WTC11 (cell line): ENCODE data around the gene ADAMTS5.

Source experiments
- ELF4 ChIP-seq: sonication (generic); formaldehyde crosslinking; IDR thresholded peaks from 2 replicates; pipeline ENCODE4 v1.8.1; 2022; ENCODE audit warnings: low read depth, mild to moderate bottlenecking, moderate library complexity, missing genetic modification reagents
- EMX1 ChIP-seq: fragments of 250-450 bp; sonication (Bioruptor Pico); IDR thresholded peaks from 2 replicates; pipeline ENCODE4 v1.8.0; 2021; ENCODE audit warnings: mild to moderate bottlenecking
- ESRRA ChIP-seq: sonication (generic); formaldehyde crosslinking; IDR thresholded peaks from 2 replicates; pipeline ENCODE4 v1.8.1; 2022; ENCODE audit warnings: mild to moderate bottlenecking, missing genetic modification reagents, borderline replicate concordance
- ETV6 ChIP-seq: sonication (generic); formaldehyde crosslinking; IDR thresholded peaks from 2 replicates; pipeline ENCODE4 v1.8.1; 2022; ENCODE audit warnings: mild to moderate bottlenecking, missing genetic modification reagents
- SMAD4 ChIP-seq: sonication (generic); formaldehyde crosslinking; IDR thresholded peaks from 2 replicates; pipeline ENCODE4 v1.8.0; 2022; ENCODE audit warnings: mild to moderate bottlenecking, missing genetic modification reagents
- ZNF219 ChIP-seq: sonication (generic); formaldehyde crosslinking; IDR thresholded peaks from 2 replicates; pipeline ENCODE4 v1.8.0; 2023; ENCODE audit warnings: missing genetic modification reagents, mild to moderate bottlenecking, borderline replicate concordance
- TF ChIP-seq, protein P1 (sequence below): fragments of 200-600 bp; IDR thresholded peaks from 2 replicates; pipeline ENCODE4 v1.8.0; 2022; ENCODE audit warnings: antibody characterized with exemption
- TF ChIP-seq, protein P2 (sequence below): sonication (generic); formaldehyde crosslinking; IDR thresholded peaks from 2 replicates; pipeline ENCODE4 v1.8.1; 2023; ENCODE audit warnings: mild to moderate bottlenecking, missing genetic modification reagents
- TF ChIP-seq, protein P3 (sequence below): sonication (generic); formaldehyde crosslinking; IDR thresholded peaks from 2 replicates; pipeline ENCODE4 v1.8.1; 2022; ENCODE audit warnings: low read depth, missing genetic modification reagents, borderline replicate concordance
- TF ChIP-seq, protein P4 (sequence below): sonication (generic); formaldehyde crosslinking; IDR thresholded peaks from 2 replicates; pipeline ENCODE4 v1.8.1; 2023; ENCODE audit warnings: mild to moderate bottlenecking, missing genetic modification reagents, borderline replicate concordance
- TF ChIP-seq, protein P5 (sequence below): sonication (generic); formaldehyde crosslinking; IDR thresholded peaks from 2 replicates; pipeline ENCODE4 v1.8.1; 2022; ENCODE audit warnings: mild to moderate bottlenecking, moderate library complexity, missing genetic modification reagents
- TF ChIP-seq, protein P6 (sequence below): sonication (generic); formaldehyde crosslinking; IDR thresholded peaks from 2 replicates; pipeline ENCODE4 v1.8.0; 2022; ENCODE audit warnings: mild to moderate bottlenecking, missing genetic modification reagents

DNA sequence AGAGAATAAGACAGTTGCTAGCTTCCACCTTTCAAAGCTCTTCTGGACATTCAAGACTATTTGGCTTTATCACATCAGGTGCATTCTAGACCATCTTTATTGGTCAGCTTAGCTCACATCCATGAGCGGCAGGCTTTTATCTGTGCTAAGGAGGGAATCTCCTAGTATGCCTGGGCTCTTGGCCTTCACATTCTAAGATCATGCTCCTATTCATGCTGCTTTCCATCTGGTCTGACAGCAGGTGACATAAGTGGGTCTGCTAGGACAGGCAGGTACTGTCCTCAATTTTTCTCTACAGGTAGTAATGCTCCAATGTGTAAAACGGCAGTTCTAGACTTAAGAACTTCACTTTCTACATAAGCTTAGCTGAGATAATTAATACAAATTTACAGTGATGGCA is 82.5 kb downstream of the ADAMTS5 start:
- TF ChIP-seq, protein P1, sequence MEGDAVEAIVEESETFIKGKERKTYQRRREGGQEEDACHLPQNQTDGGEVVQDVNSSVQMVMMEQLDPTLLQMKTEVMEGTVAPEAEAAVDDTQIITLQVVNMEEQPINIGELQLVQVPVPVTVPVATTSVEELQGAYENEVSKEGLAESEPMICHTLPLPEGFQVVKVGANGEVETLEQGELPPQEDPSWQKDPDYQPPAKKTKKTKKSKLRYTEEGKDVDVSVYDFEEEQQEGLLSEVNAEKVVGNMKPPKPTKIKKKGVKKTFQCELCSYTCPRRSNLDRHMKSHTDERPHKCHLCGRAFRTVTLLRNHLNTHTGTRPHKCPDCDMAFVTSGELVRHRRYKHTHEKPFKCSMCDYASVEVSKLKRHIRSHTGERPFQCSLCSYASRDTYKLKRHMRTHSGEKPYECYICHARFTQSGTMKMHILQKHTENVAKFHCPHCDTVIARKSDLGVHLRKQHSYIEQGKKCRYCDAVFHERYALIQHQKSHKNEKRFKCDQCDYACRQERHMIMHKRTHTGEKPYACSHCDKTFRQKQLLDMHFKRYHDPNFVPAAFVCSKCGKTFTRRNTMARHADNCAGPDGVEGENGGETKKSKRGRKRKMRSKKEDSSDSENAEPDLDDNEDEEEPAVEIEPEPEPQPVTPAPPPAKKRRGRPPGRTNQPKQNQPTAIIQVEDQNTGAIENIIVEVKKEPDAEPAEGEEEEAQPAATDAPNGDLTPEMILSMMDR = no peak
- no peak for TF ChIP-seq ETV6 (CRISPR knock-in tag)
- TF ChIP-seq, protein P2, sequence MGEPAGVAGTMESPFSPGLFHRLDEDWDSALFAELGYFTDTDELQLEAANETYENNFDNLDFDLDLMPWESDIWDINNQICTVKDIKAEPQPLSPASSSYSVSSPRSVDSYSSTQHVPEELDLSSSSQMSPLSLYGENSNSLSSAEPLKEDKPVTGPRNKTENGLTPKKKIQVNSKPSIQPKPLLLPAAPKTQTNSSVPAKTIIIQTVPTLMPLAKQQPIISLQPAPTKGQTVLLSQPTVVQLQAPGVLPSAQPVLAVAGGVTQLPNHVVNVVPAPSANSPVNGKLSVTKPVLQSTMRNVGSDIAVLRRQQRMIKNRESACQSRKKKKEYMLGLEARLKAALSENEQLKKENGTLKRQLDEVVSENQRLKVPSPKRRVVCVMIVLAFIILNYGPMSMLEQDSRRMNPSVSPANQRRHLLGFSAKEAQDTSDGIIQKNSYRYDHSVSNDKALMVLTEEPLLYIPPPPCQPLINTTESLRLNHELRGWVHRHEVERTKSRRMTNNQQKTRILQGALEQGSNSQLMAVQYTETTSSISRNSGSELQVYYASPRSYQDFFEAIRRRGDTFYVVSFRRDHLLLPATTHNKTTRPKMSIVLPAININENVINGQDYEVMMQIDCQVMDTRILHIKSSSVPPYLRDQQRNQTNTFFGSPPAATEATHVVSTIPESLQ (CRISPR knock-in tag) = no peak
- TF ChIP-seq, protein P3, sequence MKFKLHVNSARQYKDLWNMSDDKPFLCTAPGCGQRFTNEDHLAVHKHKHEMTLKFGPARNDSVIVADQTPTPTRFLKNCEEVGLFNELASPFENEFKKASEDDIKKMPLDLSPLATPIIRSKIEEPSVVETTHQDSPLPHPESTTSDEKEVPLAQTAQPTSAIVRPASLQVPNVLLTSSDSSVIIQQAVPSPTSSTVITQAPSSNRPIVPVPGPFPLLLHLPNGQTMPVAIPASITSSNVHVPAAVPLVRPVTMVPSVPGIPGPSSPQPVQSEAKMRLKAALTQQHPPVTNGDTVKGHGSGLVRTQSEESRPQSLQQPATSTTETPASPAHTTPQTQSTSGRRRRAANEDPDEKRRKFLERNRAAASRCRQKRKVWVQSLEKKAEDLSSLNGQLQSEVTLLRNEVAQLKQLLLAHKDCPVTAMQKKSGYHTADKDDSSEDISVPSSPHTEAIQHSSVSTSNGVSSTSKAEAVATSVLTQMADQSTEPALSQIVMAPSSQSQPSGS = no peak
- no peak for TF ChIP-seq EMX1 (CRISPR knock-in tag)
- no peak for TF ChIP-seq ESRRA (CRISPR knock-in tag)
- TF ChIP-seq SMAD4 = no peak
- no peak for TF ChIP-seq ZNF219
- TF ChIP-seq ELF4 (CRISPR knock-in tag) = no peak
- TF ChIP-seq, protein P4, sequence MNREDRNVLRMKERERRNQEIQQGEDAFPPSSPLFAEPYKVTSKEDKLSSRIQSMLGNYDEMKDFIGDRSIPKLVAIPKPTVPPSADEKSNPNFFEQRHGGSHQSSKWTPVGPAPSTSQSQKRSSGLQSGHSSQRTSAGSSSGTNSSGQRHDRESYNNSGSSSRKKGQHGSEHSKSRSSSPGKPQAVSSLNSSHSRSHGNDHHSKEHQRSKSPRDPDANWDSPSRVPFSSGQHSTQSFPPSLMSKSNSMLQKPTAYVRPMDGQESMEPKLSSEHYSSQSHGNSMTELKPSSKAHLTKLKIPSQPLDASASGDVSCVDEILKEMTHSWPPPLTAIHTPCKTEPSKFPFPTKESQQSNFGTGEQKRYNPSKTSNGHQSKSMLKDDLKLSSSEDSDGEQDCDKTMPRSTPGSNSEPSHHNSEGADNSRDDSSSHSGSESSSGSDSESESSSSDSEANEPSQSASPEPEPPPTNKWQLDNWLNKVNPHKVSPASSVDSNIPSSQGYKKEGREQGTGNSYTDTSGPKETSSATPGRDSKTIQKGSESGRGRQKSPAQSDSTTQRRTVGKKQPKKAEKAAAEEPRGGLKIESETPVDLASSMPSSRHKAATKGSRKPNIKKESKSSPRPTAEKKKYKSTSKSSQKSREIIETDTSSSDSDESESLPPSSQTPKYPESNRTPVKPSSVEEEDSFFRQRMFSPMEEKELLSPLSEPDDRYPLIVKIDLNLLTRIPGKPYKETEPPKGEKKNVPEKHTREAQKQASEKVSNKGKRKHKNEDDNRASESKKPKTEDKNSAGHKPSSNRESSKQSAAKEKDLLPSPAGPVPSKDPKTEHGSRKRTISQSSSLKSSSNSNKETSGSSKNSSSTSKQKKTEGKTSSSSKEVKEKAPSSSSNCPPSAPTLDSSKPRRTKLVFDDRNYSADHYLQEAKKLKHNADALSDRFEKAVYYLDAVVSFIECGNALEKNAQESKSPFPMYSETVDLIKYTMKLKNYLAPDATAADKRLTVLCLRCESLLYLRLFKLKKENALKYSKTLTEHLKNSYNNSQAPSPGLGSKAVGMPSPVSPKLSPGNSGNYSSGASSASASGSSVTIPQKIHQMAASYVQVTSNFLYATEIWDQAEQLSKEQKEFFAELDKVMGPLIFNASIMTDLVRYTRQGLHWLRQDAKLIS (CRISPR knock-in tag) = no peak
- TF ChIP-seq, protein P5, sequence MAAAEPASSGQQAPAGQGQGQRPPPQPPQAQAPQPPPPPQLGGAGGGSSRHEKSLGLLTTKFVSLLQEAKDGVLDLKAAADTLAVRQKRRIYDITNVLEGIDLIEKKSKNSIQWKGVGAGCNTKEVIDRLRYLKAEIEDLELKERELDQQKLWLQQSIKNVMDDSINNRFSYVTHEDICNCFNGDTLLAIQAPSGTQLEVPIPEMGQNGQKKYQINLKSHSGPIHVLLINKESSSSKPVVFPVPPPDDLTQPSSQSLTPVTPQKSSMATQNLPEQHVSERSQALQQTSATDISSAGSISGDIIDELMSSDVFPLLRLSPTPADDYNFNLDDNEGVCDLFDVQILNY (CRISPR knock-in tag) = no peak
- TF ChIP-seq, protein P6, sequence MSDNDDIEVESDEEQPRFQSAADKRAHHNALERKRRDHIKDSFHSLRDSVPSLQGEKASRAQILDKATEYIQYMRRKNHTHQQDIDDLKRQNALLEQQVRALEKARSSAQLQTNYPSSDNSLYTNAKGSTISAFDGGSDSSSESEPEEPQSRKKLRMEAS (CRISPR knock-in tag) = no peak
